ENCODE results near the gene COPA.

GRCh38 chr1:160309571-160309970, 33.5 kb downstream of the COPA start:
- TF ChIP-seq CTCF (IDR thresholded peaks at IDR 0.05; ENCODE audit: insufficient read depth, low read depth, low read length) (no peak), EZH2 (IDR thresholded peaks at IDR 0.05; ENCODE audit: insufficient read depth, low read length) (no peak)
